NCI-H1092 (cell line): ENCODE measurements around the gene CALML6.

Experiments
- DNase-seq: peaks from one replicate; lab custom pipeline; 2025; lab: John Stamatoyannopoulos, UW

CALML6 gene

DNA sequence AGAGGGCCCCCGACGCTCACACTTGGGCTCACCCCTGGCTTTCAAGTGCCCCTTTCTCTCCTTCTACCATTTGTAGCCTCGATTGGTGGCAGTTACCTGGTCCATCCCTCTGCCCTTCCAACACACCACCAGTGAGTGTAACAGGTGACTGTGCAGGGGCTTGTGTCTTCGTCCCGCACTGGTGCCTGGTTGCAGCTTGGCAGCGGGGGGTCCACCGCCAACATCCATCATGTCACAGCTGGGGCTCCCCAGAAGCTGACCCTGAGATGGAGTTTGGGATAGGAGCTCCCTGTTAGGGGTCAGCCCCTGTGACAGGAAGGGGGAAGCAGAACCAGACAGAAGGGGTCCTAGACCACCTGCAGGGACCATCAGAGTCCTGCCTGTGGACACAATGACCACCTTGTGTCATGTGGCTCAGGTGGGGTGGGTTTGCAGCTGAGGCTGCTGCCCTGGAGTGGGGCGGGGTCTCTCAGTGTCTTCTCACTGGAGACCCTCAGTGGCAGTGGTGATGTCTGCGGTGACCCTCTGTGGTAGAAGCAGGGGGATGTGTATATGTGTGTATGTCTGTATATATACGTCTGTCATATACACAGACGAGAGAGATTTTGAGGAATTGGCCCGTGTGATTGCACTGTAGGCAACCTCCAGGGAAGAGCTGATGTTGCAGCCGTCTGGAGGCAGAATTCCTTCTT is 3.6 kb upstream of the CALML6 start:
- DNase-seq = no peak

DNA sequence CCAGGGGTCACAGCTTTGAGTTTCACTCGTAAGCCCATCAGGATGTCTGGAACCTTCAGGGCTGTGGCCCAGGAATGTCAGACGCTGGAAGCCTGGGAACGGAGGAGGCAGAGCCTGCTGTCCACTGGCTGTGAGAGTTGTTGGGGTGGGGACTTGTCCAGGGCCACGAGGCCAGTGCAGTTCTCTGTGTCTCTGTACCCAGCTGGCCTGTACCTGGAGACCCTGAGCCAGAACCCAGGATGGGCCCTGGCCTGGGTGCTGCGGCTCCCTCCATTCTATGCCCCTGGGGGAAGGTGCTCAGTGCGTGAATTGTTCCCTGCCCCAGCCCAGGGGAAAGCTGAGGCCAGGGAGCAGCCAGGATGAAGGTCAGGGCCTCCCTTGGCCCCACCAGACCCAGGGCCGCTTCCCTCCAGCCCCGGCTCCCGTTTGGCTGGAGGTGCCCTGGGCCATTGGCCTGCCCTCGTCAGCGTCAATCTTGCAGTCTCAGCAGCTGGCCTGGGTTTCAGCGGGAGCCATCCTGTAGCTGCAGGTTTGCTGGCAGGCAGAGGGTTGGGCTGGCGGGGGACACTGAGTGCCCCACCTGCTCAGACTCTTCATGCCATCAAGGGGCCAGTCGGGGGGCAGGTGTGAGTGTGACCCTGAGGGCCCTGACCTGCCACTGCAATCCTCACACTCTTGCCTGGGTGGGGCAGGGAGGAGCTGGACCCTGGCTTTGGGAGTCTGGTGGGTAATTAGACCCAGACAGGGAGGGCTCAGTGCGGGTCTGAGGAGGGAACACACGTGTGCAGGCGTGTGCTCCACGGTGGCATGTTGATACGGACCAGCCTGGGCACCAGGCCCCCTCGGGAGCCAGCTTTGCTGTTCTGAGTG is 724 bp upstream of the CALML6 start:
- no peak for DNase-seq

DNA sequence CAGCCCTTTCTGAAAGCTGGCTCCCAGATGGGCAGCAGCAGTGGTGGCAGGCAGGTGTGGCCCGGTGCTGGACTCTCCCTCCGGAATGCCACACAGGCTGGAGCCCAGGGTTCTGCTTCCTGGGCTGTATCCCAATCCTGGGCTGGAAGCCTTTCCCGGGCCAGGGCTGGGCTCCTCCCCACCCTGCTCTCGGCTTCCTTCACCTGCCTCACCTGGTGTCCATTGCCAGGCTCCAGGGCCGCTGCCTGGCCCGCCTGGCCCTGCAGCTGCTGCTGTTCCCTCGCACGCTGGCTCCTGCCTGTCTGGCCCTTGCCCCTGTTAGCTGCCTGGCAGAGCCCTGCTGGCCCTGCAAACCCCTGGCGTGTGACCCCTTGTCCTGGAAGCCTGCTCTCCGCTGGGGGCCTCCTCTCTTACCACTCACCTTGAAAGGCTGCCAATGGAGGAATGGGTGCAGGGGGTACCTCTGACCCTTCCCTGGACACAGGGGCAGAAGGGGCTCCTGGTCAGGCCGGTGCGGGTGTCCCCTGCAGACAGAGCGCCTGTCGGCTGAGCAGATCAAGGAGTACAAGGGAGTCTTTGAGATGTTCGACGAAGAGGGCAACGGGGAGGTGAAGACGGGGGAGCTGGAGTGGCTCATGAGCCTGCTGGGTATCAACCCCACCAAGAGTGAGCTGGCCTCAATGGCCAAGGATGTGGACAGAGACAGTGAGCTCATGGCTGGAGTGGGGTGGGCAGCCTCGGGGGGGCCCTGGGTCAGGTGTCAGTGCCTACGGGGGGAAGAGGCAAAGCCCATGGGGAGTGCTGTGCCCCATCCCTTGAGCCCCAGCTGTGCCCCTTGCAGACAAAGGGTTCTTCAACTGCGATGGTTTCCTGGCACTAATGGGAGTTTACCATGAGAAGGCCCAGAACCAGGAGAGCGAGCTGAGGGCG is 1.1 kb downstream of the CALML6 start:
- DNase-seq = no peak

DNA sequence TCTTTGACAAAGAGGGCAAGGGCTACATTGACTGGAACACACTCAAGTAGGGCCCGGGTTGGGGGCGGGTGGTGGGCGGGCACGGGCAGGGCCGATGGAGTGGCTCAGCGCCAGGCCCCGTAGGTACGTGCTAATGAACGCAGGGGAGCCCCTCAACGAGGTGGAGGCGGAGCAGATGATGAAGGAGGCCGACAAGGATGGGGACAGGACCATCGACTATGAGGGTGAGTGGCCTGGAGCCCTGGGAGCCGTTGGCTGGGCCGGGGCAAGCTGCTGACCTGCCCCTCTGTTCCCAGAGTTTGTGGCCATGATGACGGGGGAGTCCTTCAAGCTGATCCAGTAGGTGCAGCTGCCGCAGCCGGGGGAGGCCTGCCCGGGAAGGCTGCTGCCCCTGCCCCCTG is 1.8 kb downstream of the CALML6 start:
- no peak for DNase-seq

DNA sequence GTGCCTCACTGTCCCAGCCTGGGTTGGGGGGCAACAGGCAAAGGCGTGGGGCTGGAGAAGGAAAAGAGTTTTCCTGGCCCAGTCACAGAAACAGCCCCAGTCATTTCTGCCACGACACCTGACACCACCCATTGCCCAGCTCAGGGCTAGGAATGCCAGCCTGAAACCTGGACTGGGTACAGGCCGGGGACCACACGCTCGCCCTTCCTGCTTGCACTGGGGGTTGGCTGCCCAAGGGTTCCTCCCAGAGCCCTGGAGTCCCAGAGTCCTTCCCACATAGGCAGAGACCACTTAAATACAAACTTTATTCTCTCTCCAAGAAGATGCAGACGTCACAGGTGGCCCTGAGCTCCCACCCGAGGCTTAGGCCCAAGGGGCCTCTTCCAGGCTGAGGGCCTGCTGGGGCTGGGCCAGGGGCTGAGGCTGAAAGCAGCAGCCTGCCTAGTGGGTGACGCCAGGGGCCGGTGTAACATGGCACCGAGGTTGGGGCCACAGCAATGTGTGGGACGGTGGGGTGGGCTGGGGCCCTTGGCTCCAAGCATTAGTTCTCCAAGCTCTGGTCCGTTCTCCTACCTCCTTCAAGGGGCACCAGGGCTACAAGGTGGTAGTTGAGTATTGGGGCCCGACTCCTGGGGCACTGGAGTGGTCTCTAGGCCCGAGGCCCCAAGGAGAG is 2.4 kb downstream of the CALML6 start:
- no peak for DNase-seq

DNA sequence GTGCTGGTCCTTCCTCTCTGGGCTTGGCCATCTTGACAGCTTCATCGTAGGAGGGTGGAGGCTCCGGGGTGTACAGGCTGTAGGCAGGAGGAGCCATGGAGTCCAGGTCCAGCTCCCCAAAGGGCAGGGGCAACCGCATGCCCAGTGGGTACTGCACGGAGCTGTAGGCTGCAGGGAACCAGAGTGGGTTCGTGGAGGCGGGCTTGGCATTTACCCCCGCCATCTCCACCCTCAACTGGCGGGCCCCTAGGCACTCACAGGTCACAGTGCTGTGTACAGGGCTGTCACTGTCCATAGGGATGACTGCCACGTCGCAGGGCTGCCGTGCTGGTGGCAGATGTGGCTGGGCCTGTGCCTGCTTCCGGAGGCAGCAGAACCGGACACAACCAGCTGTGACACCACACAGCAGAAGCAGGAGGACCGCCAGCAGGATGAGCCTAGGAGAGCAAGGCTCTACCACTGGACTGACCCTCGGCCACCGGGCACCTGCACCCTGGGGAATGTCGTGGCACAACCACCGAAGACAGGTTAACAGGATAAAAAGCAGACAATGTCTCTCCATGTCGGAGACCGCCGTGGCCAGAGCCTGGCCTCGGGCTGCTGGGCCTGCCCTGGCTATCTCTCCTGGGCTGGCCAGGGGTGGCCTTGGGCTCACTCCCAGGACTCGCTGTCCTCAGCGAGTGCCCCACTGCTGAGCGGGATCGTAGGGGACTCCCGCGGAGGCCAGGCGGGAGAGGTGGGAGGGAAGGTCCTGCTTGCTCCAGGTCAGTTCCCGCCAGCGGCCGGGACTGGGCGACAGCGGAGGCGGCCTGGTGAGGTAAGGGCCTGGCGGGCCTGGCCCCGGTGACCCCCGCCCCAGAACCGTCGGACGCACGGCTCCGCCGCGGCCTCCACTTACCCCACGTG is 3.2 kb downstream of the CALML6 start:
- DNase-seq = no peak

DNA sequence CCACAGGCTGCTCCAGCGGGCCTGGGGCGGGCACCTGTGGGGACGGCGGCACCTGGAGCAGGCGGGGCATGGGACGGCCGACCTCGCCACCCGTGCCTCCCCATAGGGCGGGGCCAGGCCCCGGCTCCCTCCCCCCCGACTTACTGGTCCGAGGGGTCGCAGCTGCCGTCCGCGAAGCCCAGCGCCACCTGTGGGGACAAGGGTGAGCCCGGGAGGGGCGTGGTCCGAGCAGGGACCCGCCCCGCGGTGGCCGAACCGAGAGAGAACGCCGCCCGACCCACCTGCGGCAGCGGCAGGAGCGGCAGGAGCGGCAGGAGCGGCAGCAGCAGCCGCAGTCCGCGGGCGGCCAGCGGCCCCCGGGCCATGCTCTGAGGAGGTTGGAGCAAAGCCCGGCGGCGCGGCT is 3.8 kb downstream of the CALML6 start, which contains the start of gene TMEM52:
TSS of gene TMEM52 (minus strand) at position 379 of the 403 bp plus-strand sequence. CDS start at position 365, 14 bp downstream.
- DNase-seq = no peak

DNA sequence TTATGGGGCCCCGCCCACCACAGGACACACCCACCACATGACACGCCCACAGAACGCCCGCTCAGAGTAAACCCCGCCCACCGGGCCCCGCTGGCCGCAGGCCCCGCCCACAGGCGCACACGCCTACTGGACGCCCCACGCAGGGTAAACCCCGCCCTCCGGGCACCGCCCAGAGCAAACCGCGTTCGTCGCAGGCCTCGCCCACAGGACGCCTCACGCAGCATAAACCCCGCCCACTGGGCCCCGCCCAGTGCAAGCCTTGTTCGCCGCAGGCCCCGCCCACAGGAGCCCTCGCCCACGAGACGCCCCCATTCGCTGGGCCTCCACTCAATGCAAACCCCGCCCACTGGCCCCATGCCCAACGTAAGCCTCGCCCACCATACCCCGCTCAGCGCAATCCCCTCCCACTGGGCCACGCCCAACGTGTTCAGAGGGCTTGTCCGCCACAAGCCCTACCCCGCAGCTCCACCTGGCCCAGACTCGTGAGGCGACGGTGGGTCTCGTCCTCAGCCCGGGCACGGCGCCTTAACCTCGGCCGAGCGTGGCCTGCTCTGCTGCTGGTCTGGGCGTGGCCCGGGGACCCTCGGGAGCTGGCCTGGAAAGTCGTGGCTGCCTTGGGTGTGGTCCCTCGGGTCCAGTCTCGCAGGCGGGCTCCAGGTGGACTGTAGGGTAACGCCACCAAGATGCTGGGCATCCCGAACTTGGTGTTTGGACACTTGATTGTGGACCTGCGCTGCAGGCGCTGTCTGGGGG is 4.4 kb downstream of the CALML6 start:
- DNase-seq = peak; percentile 87

DNA sequence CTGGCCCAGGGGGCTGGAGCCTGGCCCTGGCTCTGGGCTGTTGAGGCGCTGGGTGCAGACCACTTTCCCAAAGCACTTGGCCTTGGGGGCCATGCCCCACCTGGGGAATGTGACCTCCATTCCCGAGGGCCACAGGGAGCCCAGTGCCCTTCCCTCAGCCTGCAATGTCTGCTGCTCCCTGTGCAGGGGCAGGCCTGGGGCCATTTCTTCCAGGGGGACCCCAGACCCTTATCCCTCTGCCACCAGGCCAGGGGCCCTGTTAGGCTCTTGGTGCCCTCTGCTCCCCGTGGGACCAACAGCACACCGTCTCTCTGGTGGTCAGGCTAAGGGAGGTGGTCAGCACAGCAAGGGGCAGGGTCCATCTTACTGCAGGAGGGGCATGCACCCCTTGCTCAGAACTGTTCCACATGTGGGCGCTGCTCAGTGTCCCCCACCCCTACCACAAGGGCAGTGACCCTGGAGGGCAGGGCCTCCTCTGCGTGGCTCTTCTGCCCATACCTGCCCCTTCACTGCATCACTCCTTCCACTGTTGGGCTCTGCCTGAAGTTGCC is 5.1 kb downstream of the CALML6 start:
- DNase-seq = no peak

DNA sequence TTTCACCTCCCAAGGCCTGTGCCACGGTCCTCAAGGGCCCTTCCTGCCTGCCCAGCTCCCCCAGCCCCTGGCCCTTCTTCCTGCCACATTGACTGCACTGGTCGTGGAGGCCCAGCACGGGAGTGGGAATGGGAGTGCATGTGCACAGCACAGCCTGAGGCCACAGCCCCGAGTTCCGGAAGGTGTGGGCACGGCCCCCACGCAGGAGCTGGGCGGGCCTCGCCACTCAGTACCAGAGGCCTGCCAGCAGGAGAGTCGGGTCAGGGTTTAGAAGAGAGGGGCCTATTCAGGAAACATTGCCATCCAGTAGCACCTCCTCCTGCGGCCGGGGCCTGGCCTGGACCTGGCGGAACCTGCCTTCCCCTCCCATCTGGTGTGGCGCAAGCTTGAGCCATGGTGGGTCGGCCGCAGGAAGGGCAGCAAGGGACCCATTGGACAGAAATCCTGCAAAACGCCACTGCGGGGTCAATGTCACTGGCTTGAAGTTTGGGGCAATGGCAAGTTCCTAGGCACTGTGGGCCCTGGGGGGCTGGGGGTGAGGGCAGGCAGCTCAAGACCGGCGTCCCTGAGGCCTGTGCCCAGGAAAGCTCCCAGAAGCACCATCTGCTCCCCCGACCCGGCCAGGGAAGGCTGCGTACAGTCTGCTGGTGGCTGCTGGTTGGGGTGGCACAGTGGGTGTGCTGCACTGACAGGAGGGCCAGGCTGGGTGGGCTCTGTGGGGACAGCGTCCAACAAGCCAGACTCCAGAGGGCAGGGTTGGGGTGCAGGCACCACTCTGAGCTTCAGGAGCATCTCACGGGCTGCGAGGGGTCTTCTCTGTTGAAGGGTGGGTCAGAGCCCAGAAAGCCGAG is 5.8 kb downstream of the CALML6 start:
- no peak for DNase-seq

DNA sequence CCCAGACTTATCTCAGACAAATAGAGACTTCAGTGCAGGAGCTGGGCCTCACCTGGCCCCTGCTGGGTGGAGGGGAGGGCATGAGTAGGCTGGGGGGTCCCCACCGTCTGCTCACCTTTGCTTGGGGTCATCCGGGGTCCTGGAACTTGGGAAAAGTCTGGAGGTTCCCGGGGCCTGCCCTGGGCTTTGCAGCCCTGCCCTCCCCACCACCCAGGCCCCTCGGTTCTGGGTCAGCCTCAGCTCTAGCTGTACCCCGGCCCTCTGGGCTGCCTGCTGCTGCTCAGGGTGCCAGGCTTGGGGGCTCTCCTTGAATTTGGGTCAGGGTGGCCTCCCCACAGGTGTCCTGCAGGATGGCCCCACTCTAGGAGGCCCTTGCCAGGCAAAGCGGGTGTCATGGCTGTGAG is 6.4 kb downstream of the CALML6 start:
- DNase-seq = no peak

DNA sequence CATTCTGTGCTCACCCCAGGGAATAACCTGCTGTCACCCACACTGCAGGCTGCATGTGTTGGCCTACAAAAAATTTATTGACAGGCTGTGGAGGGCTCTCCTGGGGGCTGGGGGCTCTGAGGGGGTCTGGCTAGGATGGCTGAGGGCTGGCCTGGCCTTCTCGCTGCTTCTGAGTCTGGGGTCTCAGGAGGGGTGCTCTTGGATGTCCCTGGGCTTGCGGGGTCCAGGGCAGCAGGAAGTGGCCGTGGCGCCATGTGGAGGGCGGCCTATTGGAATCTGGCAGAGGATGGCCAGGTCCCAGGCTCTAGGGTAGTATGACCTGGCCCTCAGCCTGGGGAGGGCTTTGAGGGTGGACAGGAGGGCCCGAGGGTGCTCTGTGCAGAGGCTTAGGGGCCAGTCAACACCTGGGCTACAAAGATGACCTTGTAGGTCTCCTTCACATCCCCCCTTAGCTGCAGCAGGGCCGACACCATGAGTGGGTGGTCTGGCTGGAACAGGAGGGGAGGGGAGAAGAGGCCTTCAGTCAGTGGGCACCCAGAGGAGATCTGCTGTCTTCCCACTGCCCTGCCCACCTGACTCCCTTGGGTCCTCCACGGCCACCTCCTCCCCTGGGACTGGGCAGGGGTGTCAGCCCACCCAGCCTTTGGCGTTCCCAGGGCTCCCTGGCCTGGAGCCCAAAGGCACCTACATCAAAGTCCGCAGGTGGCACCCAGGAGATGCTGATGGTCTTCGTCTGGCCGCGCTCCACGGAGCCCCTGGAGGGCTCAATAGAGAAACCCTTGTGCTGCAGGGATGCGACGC is 7.0 kb downstream of the CALML6 start:
- no peak for DNase-seq

DNA sequence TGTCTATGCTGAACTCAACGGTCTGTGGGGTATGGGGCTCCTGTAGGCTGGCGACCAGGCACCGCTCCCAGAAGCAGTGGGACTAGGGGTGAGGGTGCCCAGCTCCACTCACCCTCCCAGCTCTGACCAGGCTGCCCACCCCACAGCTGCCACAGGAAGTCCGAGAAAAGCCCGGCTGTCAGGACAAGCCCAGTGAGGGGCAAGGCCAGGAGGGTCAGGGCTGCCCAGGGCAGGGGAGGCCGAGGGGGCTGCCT is 7.6 kb downstream of the CALML6 start:
- no peak for DNase-seq

DNA sequence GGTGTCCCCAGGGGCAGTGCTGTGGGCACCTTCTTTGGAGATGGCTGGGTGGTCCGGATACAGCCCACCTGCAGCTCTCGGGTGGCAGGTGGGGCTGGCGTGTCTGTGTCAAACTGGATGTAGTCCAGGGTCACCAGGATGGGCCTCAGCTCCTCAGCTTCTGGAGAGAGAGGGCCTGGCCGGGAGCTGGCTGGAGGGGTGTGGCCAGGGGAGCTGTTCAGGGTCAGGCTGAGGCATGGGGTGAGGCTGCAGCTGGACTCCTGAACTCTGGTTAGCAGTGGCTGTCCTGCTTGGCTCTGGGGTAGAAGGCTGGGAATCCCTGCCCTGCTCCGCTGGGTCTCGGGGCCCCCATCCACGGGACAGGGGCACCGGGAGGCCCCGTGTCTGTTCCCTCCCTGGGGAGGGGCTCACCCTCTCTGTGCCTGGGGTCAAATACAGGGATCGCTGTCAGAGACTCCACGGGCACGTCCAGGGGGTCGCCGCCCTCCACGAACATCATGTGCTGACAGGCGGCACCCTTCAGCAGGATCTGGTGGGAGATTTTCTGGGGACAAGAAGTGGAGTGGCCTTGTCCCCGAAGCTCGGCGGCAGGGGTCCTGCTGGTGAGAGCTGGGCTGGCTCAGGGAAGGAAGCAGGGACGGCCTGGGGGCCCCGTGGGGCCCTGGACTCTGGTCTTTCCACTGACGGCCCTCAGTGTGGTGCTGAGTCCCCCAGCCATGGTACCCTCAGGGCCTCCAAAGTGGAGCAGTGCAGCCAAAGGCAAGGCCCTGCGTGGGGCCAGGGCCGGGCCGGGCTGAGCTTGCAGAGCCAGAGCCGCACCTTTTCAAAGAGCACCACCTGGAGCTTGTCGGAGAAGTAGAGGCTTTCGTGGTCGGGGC is 8.1 kb downstream of the CALML6 start:
- no peak for DNase-seq

DNA sequence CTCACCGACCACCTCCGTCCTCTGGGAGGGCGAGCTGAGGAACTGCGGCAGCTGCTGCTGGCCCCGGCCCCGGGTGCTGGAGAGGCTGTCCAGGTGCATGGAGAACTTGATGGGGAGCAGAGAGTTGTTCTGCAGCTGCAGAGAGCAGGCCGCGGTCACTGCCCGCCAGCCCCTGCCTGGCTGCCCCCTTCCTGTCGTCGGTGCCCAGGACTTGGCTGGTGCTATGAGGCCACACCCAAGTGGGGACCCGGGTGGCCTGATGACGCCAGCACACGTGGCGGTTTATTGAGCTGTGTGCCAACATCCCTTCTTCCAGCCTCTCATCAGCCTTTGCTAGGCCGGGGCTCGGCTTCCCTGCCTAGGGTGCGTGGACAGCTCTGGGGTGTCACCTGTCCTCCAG is 9.3 kb downstream of the CALML6 start:
- DNase-seq = no peak

DNA sequence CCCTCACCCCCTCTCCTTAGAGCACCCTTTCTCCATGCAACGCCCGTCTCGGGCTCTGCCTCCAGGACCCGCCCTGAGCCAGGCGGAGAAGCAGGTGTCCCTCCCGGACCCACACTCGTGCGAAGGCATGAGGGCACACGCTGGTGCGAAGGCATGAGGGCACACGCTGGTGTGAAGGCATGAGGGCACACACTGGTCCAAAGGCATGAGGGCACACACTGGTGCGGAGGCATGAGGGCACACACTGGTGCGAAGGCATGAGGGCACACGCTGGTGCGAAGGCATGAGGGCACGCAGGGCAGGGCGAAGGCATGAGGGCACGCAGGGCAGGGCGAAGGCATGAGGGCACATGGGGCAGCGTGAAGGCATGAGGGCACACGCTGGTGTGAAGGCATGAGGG is 9.8 kb downstream of the CALML6 start:
- no peak for DNase-seq
